M059J (cell line): Measurements from ENCODE around the gene RPL36. TPM values are rescaled to one million over a fixed set of nuclear protein-coding genes. Genes with fewer than 3 reads are reported as not detected.
"Not testable (repeated sequence)": the region's sequence is repeated elsewhere in the genome, so short reads cannot be mapped to it uniquely, and the experiment has no call there.

ENCODE experiments used
- DNase-seq: peaks from one replicate; pipeline ENCODE4 v3.0.0-alpha.2; 2012; ENCODE audit warnings: low read depth
- total RNA-seq: library from RNA; depleted of rRNA; stranded (reverse); fragments of >200 nt; shearing (Covaris generic); gene quantifications from 2 replicates; pipeline ENCODE4 v1.2.3, GENCODE V29; 2014; rRNA removed

Gene RPL36
- total RNA-seq, 1 experiment from 2014 or later = 734 TPM

GRCh38 chr19:5706876-5707573 is 16.9 kb downstream of the RPL36 start:
- DNase-seq = no peak

GRCh38 chr19:5707576-5708575 is 17.8 kb downstream of the RPL36 start:
- no peak for DNase-seq

- DNase-seq = no peak
Observed at GRCh38 chr19:5711025-5711424, 20.9 kb downstream of the RPL36 start.

DNA sequence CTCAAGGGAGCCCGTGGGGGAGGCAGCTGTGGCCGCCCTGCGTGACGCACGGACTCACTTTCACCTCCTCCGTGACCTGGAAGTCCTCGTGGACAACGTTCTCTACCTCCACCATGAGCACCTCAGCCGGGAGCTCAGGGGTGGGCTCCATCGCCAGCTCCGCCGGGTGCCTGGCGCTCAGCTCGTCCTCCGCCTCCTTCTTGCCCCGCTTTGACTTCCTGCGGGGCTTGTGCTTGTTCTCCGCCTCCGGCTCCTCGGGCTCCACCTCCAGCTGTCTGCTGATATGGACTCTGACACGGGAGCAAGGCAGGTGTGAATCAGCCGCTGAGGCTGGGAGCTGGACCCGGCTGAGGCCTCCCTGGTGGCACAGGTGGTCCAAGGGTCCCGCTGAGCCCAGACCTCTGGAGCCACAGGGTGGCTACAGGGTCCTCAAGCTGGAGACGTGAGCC is 21.6 kb downstream of the RPL36 start:
- no peak for DNase-seq

DNA sequence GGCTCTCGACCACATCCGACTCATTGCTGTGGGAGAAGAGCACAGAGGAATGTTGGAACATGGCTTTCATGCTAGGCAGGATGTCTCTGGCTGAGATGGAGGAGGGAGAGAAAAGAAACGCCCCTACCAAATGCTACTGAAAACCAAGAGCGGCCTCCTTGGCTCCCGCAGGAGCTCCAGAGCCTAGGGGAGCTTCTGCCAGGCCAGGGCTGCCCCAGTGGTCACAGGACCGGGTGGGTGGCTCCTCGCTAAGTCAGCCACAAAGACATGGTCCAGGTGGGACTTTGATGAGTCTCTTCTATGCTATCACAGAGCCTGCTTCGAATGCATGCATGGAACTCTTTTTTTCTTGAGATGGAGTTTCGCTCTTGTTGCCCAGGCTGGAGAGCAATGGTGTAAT is 23.1 kb downstream of the RPL36 start:
- no peak for DNase-seq

GRCh38 chr19:5714816-5715215 is 24.7 kb downstream of the RPL36 start:
- DNase-seq = no peak

DNA sequence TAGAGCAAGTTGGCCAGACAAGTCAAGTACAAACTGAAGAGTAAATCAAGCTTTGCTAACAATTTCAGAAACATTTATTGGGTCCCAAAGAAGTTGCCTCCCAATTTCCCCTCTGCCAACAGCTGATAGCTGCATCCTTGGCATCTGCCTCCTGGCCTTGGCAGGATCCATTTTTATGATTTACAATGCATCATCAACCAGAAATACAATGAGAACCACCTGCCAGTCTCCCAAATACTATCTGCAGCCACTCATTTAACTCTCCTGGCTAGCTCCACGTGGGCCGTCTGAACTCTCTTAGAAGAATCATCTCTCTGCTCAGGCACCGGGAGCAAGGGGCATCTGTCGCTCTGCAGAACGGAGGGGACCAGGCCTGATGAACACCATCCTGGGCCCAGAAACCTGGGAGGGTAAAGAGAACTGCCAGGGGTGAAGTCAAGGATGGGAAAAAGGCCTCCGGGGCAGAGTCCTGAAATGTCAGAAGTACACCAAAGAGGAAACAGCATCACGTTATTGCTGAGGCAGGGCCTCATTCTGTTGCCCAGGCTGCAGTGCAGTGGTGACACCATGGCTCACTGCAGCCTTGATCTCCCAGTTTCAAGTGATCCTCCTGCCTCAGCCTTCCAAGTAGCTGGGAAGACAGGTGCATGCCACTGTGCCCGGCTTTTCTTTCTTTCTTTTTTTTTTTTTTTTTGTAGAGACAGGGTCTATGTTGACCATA is 27.3 kb downstream of the RPL36 start:
- DNase-seq = no peak

GRCh38 chr19:5718037-5718578 is 28.0 kb downstream of the RPL36 start:
- peak; percentile 54 for DNase-seq

GRCh38 chr19:5718579-5719273 is 28.6 kb downstream of the RPL36 start:
- peak; percentile 81 for DNase-seq

DNA sequence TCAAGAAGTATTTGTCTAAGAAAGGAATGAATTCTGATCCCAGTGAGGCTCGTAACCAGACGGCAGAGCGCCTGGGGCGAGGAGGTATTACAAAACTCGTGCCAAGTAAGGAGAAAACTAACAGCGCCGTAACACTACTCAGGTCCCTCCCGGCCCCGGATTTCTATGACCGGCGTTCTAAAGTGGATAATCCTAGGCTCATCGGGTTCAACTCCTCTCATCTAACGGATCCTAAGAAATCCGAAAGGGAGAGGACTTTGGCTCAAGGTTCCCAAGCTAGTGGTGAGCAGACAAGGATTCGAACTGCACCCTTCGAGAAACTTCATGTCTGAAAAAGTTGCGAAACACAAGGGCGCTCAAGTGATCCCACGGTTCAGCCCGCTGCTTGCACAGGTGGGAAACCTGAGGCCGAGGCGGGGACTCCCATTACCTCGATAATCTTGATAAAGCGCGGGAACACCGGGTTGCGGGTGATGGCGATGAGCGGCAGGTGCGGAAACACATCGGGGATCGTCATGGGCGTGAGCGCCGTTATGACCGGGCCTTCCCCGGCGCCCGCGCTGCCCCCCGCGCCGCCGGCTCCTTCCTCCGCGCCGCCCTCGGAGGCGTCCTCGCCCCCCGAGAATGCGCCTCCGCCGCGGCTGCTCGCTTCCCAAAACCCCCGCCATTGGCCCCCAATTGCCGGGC is 29.3 kb downstream of the RPL36 start:
- DNase-seq = peak; percentile 50

GRCh38 chr19:5719961-5720790 is 30.1 kb downstream of the RPL36 start, which contains the start of the genes CATSPERD and LONP1:
Gene CATSPERD, plus strand, starts transcription at chr19:5720637. Its CDS starts 101 bp downstream, at chr19:5720738.
Gene LONP1, minus strand, starts transcription at chr19:5720146. Its CDS starts 14 bp downstream, at chr19:5720132.
- DNase-seq = peak; percentile 98

GRCh38 chr19:5727453-5728050 is 37.5 kb downstream of the RPL36 start:
- DNase-seq = no peak

- not testable (repeated sequence) for DNase-seq
Observed at GRCh38 chr19:5733172-5733571, 43.1 kb downstream of the RPL36 start.

GRCh38 chr19:5738423-5738822 is 48.3 kb downstream of the RPL36 start:
- DNase-seq = peak; percentile 70

Other genes starting within 250 kb of the RPL36 start
- not detected in 2 replicates for gene ZNRF4, start 234.9 kb upstream of the RPL36 start, total RNA-seq
- 0.10 and 0.12 TPM in 2 replicates for gene TINCR, start 122.3 kb upstream of the RPL36 start, total RNA-seq
- 12.6 and 21.0 TPM in 2 replicates for gene SAFB2, start 67.5 kb upstream of the RPL36 start, total RNA-seq
- gene SAFB, start 67.2 kb upstream of the RPL36 start, total RNA-seq = 10.3 and 27.8 TPM in 2 replicates
- 46.6 and 47.0 TPM in 2 replicates for gene MICOS13, start 9.8 kb upstream of the RPL36 start, total RNA-seq
- 10.7 and 13.7 TPM in 2 replicates for gene HSD11B1L, start 9.3 kb upstream of the RPL36 start, total RNA-seq
- gene LONP1, start 29.9 kb downstream of the RPL36 start, total RNA-seq = 53.1 and 71.2 TPM in 2 replicates
- gene CATSPERD, start 30.3 kb downstream of the RPL36 start, total RNA-seq = not detected in 2 replicates
- gene PRR22, start 94.5 kb downstream of the RPL36 start, total RNA-seq = 0.07 and 0.34 TPM in 2 replicates
- gene DUS3L, start 100.9 kb downstream of the RPL36 start, total RNA-seq = 12.7 and 24.7 TPM in 2 replicates
- 0.67 TPM in 1 of 2 replicates, not detected in the other for gene NRTN, start 114.8 kb downstream of the RPL36 start, total RNA-seq
- gene FUT6, start 149.4 kb downstream of the RPL36 start, total RNA-seq = not detected in 2 replicates
- not detected in 2 replicates for gene FUT3, start 161.2 kb downstream of the RPL36 start, total RNA-seq
- gene FUT5, start 180.2 kb downstream of the RPL36 start, total RNA-seq = not detected in 2 replicates
- 246 and 328 TPM in 2 replicates for gene NDUFA11, start 213.5 kb downstream of the RPL36 start, total RNA-seq
- 1.6 and 4.4 TPM in 2 replicates for gene VMAC, start 214.6 kb downstream of the RPL36 start, total RNA-seq
- 0.96 and 1.3 TPM in 2 replicates for gene CAPS, start 224.0 kb downstream of the RPL36 start, total RNA-seq